HEK293T (cell line): ENCODE data around the gene CADM2.
"Not testable (repeated sequence)": the region's sequence is repeated elsewhere in the genome, so short reads cannot be mapped to it uniquely, and the experiment has no call there.

Source experiments
- CTCF ChIA-PET: fragments of 350-600 bp; formaldehyde crosslinking; extraction: SDS; loops from one replicate; lab custom pipeline; 2021; ENCODE audit warnings: antibody characterized with exemption, inconsistent platforms; lab: Yijun Ruan, JAX
- POLR2A ChIA-PET: fragments of 350-600 bp; formaldehyde crosslinking; extraction: SDS; loops from one replicate; lab custom pipeline; 2020; ENCODE audit warnings: antibody characterized with exemption, inconsistent platforms; lab: Yijun Ruan, JAX
- DNase-seq: peaks from one replicate; pipeline ENCODE4 v3.0.0; 2012; ENCODE audit warnings: mixed read lengths; ENCODE audit errors: extremely low spot score
- ARNT ChIP-seq: fragments of 450-650 bp; IDR thresholded peaks from 2 replicates; pipeline ENCODE4 v1.6.1; 2017; ENCODE audit warnings: mild to moderate bottlenecking
- BHLHE40 ChIP-seq: fragments of 450-650 bp; IDR thresholded peaks from 2 replicates; pipeline ENCODE4 v1.6.1; 2016; ENCODE audit warnings: mild to moderate bottlenecking, moderate library complexity, borderline replicate concordance
- CTBP1 ChIP-seq: fragments of 450-650 bp; IDR thresholded peaks from 2 replicates; pipeline ENCODE4 v1.6.1; 2016; ENCODE audit warnings: borderline replicate concordance
- ELF4 ChIP-seq: fragments of 450-650 bp; IDR thresholded peaks from 2 replicates; pipeline ENCODE4 v1.6.1; 2017; ENCODE audit warnings: antibody characterized with exemption
- FOXA1 ChIP-seq: fragments of 450-650 bp; IDR thresholded peaks from 2 replicates; pipeline ENCODE4 v1.6.1; 2016; ENCODE audit warnings: mild to moderate bottlenecking
- FOXK2 ChIP-seq: fragments of 450-650 bp; IDR thresholded peaks from 2 replicates; pipeline ENCODE4 v1.6.1; 2016; ENCODE audit warnings: mild to moderate bottlenecking
- FOXM1 ChIP-seq: fragments of 450-650 bp; IDR thresholded peaks from 2 replicates; pipeline ENCODE4 v1.6.1; 2017; ENCODE audit warnings: mild to moderate bottlenecking, borderline replicate concordance
- HDGF ChIP-seq: fragments of 450-650 bp; IDR thresholded peaks from 2 replicates; pipeline ENCODE4 v1.6.1; 2017; ENCODE audit warnings: antibody characterized with exemption, borderline replicate concordance
- L3MBTL2 ChIP-seq: fragments of 450-650 bp; conservative IDR thresholded peaks from 2 replicates; pipeline ENCODE4 v1.6.1; 2016; ENCODE audit warnings: mild to moderate bottlenecking
- LEF1 ChIP-seq: fragments of 450-650 bp; IDR thresholded peaks from 2 replicates; pipeline ENCODE4 v1.6.1; 2017; ENCODE audit warnings: mild to moderate bottlenecking, borderline replicate concordance
- NFRKB ChIP-seq: fragments of 450-650 bp; IDR thresholded peaks from 2 replicates; pipeline ENCODE4 v1.6.1; 2016; ENCODE audit warnings: mild to moderate bottlenecking, moderate library complexity
- SP1 ChIP-seq: fragments of 450-650 bp; IDR thresholded peaks from 2 replicates; pipeline ENCODE4 v1.6.1; 2017
- SUZ12 ChIP-seq: fragments of 450-650 bp; IDR thresholded peaks from 2 replicates; pipeline ENCODE4 v1.6.1; 2016; ENCODE audit warnings: mild to moderate bottlenecking
- TARDBP ChIP-seq: fragments of 450-650 bp; IDR thresholded peaks from 2 replicates; pipeline ENCODE4 v1.6.1; 2016
- ZNF384 ChIP-seq: fragments of 450-650 bp; IDR thresholded peaks from 2 replicates; pipeline ENCODE4 v1.6.1; 2016
- TF ChIP-seq, protein P1 (sequence below): fragments of 450-650 bp; IDR thresholded peaks from 2 replicates; pipeline ENCODE4 v1.6.1; 2016

The CADM2 gene

GRCh38 chr3:84958495-84959469 lies at the start of gene CADM2:
CADM2 (plus strand) TSS chr3:84958989.
- ChIA-PET POLR2A (no interaction called here), CTCF (interaction anchor here (0.6 kb wide), 1 partner anchor 726 kb away, joined by 3 read pairs; no protein-coding TSS in a partner anchor)
- peak; percentile 89 for DNase-seq
- TF ChIP-seq, protein P1, sequence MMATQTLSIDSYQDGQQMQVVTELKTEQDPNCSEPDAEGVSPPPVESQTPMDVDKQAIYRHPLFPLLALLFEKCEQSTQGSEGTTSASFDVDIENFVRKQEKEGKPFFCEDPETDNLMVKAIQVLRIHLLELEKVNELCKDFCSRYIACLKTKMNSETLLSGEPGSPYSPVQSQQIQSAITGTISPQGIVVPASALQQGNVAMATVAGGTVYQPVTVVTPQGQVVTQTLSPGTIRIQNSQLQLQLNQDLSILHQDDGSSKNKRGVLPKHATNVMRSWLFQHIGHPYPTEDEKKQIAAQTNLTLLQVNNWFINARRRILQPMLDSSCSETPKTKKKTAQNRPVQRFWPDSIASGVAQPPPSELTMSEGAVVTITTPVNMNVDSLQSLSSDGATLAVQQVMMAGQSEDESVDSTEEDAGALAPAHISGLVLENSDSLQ, result peak; percentile 87
- TF ChIP-seq SUZ12, result no peak
- no peak for TF ChIP-seq ELF4
- TF ChIP-seq ZNF384, result no peak
- no peak for TF ChIP-seq FOXA1
- no peak for TF ChIP-seq HDGF
- no peak for TF ChIP-seq FOXM1
- TF ChIP-seq CTBP1, result 0 out of 2 replicates have a peak, but pooled peaks have one; percentile 24
- no peak for TF ChIP-seq ARNT
- no peak for TF ChIP-seq LEF1
- TF ChIP-seq L3MBTL2, result peak; percentile 89

DNA sequence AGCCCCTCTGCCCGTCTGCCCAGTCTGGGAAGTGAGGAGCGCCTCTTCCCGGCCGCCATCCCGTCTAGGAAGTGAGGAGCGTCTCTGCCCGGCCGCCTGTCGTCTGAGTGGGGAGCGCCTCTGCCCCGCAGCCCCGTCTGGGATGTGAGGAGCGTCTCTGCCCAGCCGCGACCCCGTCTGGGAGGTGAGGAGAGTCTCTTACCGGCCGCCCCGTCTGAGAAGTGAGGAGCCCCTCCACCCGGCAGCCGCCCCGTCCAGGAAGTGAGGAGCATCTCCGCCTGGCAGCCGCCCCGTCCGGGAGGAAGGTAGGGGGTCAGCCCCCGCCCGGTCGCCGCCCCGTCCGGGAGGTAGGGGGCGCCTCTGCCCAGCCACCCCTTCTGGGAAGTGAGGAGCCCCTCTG lies 40.2 kb upstream of the CADM2 start:
- DNase-seq, CTCF ChIA-PET: not testable (repeated sequence)

GRCh38 chr3:84922682-84923081 lies 36.1 kb upstream of the CADM2 start:
- TF ChIP-seq TARDBP (no peak), ELF4 (no peak), FOXA1 (no peak), FOXM1 (no peak), NFRKB (no peak), L3MBTL2 (no peak), SUZ12 (no peak)
- TF ChIP-seq, protein P1, result no peak

More for the DNA sequence above, 40.2 kb upstream of the CADM2 start:
- POLR2A ChIA-PET, result not testable (repeated sequence)

DNA sequence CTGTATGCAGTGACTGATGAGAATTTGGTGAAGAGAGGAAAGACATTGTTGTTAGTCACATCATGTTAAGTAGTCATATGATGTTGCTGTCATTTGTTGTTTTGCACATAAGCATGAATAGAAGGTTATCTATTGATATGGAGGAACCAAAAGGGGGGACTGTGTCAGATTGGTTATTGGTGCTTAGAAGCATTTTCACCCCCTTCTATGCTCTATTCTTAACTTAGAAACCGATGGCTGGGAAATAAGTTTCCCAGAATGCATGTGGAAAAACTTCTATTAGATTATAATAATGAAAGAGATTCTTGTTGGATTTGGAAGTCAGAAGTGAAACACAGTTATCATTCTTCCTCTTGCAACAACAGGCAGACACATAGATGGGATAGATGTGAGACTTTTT lies 33.2 kb upstream of the CADM2 start:
- TF ChIP-seq TARDBP, result no peak
- TF ChIP-seq BHLHE40, result no peak
- TF ChIP-seq FOXK2, result no peak
- TF ChIP-seq ZNF384, result no peak
- TF ChIP-seq CTBP1, result no peak
- no peak for TF ChIP-seq L3MBTL2
- no peak for TF ChIP-seq SP1
- TF ChIP-seq NFRKB, result no peak
- TF ChIP-seq, protein P1, result no peak
- no peak for TF ChIP-seq SUZ12
- TF ChIP-seq LEF1, result no peak
- TF ChIP-seq ARNT, result no peak
- TF ChIP-seq FOXA1, result no peak
- TF ChIP-seq HDGF, result no peak
- no peak for TF ChIP-seq FOXM1
- TF ChIP-seq ELF4, result no peak
- CTCF ChIA-PET, result no interaction called here
- POLR2A ChIA-PET, result no interaction called here
- DNase-seq, result no peak

More at GRCh38 chr3:84922682-84923081, 36.1 kb upstream of the CADM2 start:
- ChIA-PET POLR2A (no interaction called here), CTCF (no interaction called here)
- DNase-seq, result no peak

- TF ChIP-seq, protein P1, result no peak
- TF ChIP-seq ZNF384 (no peak), SUZ12 (no peak), ARNT (no peak), FOXM1 (no peak), LEF1 (no peak), TARDBP (no peak)
- CTCF ChIA-PET, result interaction anchor here (0.7 kb wide), 2 partner anchors 382 to 1237 kb away, joined by 3 to 4 read pairs; no protein-coding TSS in a partner anchor
- POLR2A ChIA-PET, result no interaction called here
- no peak for DNase-seq
Measured at GRCh38 chr3:84943379-84943778, 15.4 kb upstream of the CADM2 start.

DNA sequence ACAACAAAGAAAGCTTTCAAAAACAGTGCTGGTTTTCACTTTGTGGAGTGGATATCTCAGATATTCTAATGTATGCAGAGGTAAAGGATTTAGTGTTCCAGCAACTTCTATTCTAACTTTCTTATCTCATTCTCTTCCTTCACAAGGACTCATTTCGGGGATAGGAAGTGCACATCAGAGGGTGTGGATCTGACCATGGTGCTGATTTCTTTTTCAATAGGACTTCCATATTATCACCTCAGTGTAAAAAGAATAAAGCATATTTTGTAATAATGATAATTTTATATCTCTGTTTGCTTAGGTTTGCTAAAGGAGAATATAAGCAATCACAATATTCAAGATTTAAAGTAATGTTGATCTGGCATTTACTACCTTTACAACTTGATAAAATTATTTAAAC lies 12.5 kb upstream of the CADM2 start:
- DNase-seq, result no peak
- TF ChIP-seq L3MBTL2, result no peak
- no peak for TF ChIP-seq SUZ12
- no peak for TF ChIP-seq LEF1
- TF ChIP-seq BHLHE40, result no peak
- no peak for TF ChIP-seq ARNT
- no peak for TF ChIP-seq FOXA1
- TF ChIP-seq, protein P1, result no peak
- no peak for TF ChIP-seq TARDBP
- TF ChIP-seq CTBP1, result no peak
- TF ChIP-seq HDGF, result no peak
- TF ChIP-seq SP1, result no peak
- TF ChIP-seq ZNF384, result no peak
- no peak for TF ChIP-seq NFRKB
- TF ChIP-seq FOXM1, result no peak
- no peak for TF ChIP-seq FOXK2
- TF ChIP-seq ELF4, result no peak
- CTCF ChIA-PET, result no interaction called here
- POLR2A ChIA-PET, result no interaction called here
